HG02763 (cell line): ENCODE results near the gene ANGPTL4.
"Not testable (repeated sequence)": the region's sequence is repeated elsewhere in the genome, so short reads cannot be mapped to it uniquely, and the experiment has no call there.

ENCODE experiments used
- ATAC-seq: cut with Tn5 transposase; IDR thresholded peaks from one replicate; pipeline ENCODE4 v1.9.1; 2021; ENCODE audit warnings: mild to moderate bottlenecking, moderate library complexity; ENCODE audit not compliant: unreplicated experiment

ANGPTL4 gene, protein sequence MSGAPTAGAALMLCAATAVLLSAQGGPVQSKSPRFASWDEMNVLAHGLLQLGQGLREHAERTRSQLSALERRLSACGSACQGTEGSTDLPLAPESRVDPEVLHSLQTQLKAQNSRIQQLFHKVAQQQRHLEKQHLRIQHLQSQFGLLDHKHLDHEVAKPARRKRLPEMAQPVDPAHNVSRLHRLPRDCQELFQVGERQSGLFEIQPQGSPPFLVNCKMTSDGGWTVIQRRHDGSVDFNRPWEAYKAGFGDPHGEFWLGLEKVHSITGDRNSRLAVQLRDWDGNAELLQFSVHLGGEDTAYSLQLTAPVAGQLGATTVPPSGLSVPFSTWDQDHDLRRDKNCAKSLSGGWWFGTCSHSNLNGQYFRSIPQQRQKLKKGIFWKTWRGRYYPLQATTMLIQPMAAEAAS

DNA sequence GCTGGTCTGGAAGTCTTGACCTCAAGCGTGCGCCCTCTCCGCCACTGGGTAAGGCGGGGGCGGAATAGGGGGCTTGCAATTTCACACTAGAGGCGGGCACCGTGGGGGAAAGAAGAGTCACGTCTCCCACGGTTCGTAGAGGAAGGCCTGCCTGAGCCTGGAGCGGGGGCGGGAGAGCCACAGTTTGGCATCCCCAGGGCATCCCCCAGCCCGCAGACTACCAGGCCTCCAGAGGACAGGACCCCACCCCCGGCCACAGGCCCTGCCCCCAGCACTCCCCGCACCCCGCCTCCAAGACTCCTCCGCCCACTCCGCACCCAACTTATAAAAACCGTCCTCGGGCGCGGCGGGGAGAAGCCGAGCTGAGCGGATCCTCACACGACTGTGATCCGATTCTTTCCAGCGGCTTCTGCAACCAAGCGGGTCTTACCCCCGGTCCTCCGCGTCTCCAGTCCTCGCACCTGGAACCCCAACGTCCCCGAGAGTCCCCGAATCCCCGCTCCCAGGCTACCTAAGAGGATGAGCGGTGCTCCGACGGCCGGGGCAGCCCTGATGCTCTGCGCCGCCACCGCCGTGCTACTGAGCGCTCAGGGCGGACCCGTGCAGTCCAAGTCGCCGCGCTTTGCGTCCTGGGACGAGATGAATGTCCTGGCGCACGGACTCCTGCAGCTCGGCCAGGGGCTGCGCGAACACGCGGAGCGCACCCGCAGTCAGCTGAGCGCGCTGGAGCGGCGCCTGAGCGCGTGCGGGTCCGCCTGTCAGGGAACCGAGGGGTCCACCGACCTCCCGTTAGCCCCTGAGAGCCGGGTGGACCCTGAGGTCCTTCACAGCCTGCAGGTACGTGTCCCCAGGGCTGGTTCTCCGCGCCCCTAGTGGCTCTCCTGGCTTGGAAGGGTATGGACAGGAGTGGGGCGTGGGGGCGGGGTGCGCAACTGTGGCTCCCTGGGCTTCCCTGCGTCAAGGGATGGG lies at the start of gene ANGPTL4:
Gene ANGPTL4 (plus strand): TSS at position 353 of the 969 bp plus-strand sequence. CDS start 167 bp downstream, at position 520.
- no peak for ATAC-seq

DNA sequence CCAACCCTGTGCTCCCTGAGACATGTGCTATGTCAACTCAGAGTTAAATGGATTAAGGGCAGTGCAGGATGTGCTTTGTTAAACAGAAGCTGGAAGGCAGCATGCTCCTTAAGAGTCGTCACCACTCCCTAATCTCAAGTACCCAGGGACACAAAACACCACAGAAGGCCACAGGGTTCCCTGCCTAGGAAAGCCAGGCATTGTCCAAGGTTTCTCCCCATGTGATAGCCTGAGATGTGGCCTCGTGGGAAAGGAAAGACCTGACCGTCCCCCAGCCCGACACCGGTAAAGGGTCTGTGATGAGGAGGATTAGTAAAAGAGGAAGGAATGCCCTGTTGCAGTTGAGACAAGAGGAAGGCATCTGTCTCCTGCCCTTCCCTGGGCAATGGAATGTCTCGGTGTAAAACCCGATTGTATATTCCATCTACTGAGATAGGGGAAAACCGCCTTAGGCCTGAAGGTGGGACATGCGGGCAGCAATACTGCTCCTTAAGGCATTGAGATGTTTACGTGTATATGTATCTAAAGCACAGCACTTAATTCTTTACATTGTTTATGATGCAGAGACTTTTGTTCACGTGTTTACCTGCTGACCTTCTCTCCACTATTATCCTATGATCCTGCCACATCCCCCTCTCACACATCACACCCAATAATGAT lies 48.8 kb upstream of the ANGPTL4 start:
- ATAC-seq, result not testable (repeated sequence)

DNA sequence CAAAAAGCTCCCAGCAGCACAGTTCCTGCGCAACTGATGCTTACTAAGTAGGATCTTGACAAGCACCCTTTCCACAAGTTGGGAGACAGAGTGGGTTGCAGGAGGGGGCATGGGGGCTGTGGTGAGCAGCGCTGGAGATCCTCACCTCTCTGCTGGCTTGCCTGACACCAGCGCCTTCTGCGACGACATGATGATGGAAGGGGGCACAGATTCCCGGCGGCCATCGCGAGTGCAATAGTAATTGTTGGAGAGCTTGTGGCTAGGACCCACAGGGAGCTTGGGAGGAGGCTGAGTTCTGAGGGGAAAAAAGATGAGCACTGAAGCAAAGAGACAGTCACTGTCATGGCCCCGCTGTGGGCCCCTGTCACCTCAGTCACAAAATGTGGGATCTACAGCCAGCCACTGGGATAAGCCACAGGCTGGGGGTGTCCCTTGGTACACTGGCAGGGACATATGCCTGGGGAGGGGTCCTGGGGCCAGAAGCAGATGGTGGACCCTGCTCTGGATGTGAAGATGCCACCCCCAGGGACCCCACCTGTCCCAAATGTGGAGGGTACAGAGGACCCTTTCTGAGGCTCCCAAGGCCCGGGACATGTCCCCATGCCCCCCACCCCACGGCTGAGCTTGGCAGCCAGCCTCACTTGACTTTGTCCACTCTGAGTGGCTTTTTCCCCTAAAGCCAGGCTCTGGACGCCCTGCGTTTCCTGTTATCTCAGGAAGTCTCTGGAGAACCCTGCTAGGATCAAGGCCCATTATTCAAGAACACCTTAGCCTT lies 47.4 kb upstream of the ANGPTL4 start:
- no peak for ATAC-seq

DNA sequence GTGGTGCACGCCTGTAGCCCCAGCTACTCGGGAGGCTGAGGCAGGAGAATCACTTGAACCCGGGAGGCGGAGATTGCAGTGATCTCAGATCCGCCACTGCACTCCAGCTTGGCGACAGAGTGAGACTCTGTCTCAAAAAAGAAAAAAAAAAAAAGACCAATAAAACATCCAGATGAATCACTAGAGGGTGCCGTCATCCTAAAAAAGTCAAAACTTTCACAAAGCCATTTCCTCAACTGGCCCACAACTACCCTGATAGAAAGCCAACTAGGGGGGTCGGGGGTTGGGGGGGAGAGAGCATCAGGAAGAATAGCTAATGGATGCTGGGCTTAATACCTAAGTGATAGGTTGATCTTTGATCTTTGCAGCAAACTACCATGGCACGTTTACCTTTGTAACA lies 45.1 kb upstream of the ANGPTL4 start:
- not testable (repeated sequence) for ATAC-seq

DNA sequence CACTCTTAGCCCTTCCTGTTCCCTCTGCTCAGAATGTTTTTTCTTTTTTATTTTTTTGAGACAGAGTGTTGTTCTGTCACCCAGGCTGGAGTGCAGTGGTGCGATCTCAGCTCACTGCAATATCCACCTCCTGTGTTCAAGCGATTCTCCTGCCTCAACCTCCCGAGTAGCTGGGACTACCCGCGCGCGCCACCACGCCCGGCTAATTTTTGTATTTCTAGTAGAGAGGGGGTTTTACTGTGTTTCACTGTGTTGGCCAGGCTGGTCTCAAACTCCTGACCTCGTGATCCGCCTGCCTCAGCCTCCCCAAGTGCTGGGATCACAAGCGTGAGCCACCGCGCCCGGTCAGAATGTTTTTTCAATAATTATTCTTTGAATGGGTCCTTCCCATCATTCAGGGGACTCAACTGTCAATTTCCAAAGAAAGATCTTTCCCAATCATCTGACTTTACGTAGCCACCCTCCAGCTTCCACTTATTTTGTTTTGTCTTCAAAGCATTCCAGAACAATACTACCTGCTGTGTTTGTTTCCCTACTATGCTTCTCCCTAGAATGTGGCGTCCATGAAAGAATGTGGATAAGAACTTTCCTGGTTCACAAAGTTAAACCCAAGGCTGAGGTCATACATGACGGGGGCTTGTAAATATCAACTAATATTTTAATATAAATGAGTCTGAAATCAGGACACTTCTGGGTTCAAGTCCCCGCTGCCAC lies 44.0 kb upstream of the ANGPTL4 start:
- no peak for ATAC-seq

DNA sequence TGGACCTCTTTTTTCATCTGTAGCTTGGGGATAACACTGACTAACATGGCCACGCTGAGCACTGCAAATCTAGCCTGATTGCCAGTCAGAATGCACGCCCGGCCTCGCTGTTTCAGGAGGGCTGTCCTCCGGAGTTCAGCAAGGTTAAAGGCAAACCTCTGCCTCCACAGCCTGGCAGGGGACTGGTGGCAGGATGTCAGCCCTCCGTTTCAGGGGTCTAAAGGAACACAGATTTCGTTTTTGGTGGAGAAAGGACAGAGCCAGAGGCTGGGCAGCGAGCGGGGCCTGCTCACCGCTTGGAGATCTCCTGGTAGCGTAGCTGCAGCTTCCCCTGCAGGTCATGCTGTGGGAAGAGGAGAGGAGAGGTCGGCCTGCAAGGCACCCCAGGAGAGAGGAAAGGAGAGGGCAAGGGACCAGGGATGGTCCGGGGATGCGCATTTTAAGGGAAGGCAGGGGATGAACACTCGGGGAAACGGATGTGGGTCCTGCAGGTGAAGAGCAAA lies 43.3 kb upstream of the ANGPTL4 start:
- ATAC-seq, result no peak

DNA sequence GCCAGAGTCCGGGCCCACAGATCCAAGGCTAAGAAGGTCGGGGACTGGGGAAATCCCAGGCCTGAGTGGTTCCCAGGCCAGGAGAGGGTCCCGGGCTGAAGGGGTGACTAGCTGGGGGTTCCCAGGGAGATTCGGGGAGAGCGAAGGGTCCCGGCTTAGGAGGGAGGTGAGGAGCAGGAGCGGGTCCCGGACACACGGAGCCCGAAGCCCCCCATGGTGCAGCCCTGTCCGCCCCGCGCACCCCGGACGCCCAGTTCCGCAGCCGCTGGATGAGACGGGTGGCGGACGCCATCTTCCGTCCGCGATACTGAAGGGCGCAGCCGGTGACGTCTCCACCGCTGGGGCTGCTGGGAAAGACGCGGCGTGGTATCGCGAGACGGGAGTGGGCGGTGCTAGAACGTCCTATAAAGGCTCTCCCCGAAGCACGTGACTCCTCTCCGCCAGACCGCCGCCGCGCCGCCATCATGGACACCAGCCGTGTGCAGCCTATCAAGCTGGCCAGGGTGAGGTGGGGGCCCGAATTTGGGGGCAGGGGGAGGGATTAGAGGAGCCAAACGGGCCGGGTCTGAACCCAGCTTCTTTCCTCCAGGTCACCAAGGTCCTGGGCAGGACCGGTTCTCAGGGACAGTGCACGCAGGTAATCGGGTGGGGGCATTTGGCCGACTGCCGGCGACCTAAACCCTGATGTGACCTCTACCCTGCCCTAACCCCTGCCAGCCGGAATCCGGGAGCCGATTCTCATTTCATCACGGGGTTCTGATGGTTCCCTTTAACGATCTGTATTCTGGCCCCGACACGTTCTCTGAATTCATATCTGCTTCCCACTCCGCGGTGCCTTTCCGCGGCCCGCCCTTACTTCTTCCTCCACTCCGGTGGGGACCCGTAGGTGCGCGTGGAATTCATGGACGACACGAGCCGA lies 42.6 kb upstream of the ANGPTL4 start, which contains the start of the genes NDUFA7 and RPS28:
Gene NDUFA7 (minus strand): TSS at position 309 of the 919 bp plus-strand sequence. CDS start 17 bp downstream, at position 292.
Gene RPS28 (plus strand): TSS at position 430 of the 919 bp plus-strand sequence. CDS start 35 bp downstream, at position 465.
- ATAC-seq, result peak; percentile 90

DNA sequence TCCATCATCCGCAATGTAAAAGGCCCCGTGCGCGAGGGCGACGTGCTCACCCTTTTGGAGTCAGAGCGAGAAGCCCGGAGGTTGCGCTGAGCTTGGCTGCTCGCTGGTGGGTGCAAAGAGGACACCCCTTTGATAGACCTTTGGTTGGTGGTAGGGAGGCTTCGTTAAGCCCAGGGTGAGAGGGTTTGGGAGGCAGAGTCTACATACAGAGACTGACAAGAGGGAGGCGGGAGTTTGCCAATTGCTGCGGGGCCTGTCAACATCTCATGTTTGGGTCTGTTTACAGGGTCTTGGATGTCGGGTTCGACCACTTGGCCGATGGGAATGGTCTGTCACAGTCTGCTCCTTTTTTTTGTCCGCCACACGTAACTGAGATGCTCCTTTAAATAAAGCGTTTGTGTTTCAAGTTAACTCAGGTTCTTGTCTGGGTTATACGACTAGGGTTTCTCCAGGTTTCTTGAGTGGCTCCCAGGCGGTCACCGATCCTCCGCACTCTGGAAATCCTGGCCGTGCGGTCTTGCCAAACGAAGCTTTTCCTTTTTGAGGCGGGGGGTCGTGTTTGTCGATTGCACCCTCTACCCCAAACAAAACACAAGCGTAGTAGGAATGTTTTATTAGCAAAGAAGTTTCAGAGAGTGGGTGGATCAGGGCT lies 41.8 kb upstream of the ANGPTL4 start:
- no peak for ATAC-seq

DNA sequence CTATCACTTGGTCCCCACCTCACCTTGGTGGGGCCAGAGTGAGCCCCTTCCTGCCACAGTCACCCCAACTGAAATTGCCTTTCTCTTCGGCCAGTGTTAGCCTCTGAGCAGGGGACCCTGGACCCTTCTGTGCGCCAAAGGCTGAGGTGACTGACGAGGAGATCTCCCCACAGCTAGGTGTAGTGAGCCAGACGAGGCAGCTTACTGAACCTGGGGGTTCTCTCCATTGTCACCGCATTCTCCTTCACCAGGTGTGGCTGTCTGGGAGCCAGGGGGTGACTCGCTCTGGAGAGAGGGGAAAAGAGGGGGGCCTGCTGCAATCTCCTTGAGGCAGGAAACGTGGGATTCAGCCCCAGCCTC lies 41.3 kb upstream of the ANGPTL4 start:
- ATAC-seq, result no peak

DNA sequence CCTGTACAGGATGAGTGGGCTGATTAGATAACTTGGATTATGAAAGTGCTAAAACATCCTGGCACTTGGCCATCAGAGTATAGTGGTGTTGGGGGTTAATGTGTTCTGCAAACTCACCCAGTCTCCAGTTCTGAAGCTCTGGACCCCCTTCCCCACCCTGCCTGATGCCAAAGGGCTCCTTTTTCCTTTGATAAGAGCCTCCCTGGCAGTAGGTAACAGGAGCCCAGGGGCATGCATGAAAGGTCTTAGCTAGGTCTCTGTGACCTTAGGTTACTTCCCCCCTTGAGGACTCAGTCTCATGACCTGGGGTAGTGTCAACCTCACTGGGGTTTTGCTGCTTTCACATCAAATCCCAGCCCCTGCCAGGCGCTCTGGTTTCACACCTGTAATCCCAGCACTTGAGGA lies 40.2 kb upstream of the ANGPTL4 start:
- ATAC-seq, result no peak

DNA sequence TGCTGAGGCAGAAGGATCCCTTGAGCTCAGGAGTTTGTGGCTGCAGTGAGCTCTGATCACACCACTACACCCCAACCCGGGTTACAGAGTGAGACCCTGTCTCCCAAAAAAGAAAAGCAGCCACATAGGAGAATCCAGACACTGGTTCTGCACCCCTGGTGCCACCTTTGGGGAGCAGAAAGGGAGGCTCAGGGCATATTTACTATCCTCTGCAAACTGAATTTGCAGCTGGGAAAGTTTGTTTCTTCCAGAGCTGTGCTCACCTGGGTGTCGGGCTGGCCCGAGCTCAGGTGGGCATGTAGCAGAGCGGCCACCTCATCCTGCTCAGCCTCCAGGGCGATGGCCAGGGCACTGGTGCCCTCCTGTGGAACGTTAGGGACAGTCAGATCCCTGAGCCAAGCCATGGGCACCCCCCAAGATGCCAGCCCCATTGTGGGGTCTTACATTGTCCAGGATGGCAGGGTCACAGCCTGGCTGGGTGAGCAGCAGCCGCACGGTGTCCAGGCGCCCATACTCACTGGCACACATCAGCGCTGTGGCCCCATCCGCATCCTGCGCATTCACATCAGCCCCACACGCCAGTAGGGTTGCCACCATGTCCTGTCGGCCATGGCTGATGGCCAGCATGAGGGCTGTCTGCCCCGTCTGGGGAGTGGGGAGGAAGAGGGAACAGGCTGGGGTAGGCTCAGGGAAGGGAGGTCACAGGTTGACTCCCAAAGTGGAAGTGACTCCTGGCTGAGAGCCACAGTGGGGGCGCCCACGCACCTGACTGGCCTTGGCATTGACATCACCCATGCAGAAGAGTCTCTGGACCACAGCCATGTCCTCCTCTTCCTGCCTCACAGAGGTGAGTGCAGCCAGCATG lies 39.5 kb upstream of the ANGPTL4 start:
- no peak for ATAC-seq

DNA sequence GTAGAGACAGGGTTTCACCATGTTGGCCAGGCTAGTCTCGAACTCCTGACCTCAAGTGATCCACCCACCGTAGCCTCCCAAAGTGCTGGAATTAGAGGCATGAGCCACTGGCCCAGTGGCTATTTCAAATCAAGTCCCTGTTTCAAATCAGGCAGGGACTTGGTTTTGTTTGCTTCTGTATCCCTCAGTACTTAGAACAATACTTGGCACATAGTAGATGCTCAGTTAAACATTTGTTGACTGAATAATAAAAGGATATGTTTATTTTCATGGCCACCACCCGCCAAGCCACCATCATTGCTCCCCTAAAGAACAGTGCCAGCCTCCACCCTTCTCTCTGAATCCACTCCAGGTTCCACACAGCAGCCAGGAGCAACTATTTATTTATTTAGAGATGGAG lies 38.5 kb upstream of the ANGPTL4 start:
- ATAC-seq, result no peak

DNA sequence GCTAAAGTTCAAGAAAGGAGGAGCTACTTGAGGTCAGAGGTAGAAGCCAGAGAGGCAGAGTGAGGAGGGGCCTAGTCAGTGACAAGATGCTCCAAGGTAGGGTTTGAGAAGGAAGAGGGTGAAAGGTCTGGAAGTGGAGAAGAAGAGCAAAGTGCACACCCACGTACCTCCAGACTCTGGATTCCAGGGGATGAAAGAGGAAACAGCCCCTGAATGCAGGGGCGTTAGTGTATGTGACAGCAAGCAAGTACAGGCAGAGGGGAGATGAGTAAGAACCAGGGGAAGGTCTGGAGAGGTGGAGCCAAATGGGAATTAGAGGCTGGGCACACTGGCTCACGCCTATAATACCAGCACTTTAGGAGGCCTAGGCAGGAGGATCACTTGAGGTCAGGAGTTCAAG lies 34.0 kb upstream of the ANGPTL4 start:
- no peak for ATAC-seq

DNA sequence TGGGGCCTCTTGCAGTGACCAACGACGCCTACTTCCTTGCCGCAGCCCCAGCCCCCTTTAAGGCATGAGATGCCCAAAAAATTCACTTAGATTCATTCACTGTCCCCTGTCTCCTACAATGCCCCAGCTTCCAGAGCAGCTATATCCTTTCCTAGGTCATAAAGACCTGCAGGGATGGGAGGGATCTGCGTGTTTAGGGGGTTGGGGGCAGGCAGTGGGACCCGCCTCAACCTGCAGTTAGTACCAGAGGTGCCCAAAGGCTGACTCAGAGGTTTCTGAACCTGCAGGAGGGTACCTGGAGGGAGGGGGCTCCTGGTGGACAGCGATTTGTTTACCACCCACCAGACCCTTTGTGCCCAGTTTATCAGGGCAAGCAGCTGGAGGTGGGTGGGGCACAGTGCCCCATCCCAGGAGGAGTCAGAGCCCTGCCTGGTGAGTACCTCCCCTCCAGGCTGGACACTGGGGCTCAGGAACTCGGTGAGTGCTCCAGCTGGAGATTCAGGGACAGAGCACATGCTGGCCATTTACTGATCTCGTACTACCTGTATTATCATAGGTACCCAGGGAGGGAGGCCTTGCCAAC lies 32.6 kb upstream of the ANGPTL4 start:
- ATAC-seq, result no peak

DNA sequence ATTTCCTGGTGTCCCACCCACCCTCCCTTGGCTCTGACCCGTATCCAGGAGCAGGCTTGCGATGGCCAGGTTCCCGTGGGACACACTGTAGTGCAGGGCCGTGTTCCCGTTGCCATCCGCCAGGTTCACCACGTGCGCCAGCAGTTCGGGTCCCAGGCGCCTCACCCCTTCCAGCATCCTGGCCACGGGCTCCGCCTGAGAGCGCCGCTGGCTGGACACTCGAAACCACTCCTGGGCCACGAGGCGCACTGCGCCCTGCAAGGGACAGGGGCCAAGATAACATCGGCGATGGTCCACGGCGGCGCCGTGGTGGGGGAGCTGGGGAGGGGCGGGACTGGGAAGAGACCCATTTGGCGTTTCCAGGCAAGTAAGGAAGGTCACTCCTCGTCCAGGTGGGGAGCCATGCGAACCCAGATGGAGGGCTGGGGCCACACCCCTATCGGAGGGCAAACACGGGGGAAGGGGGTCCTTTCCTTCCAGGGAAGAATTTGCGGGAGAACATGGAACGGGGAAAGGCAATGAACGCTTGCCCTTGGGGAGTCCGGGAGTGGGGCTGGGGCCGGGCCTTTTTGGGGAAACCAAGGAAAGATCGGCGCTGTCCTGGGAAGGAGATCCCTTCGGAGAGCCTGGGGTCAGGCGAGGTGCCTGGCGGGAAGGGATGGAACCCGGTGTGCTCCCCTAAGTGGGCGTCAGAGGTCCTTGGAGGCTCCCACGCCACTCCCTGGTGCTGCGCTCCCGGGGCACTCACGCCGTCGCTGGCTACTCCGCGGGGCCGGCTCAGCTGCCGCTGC lies 30.8 kb upstream of the ANGPTL4 start:
- ATAC-seq, result no peak
